MCF 10A (cell line): ENCODE measurements around the gene FIGLA. TPM values are rescaled to one million over a fixed set of nuclear protein-coding genes. Genes with fewer than 3 reads are reported as not detected.
"Not testable (repeated sequence)": the region's sequence is repeated elsewhere in the genome, so short reads cannot be mapped to it uniquely, and the experiment has no call there.

Experiments
- BruUV-seq: library from RNA; stranded (reverse); fragments of 400-500 nt; replicated peaks from 2 replicates; lab custom pipeline; 2021; lab: Mats Ljungman, UMichigan
- CTCF ChIA-PET: fragments of 300-600 bp; sonication (Branson Sonifier 250); formaldehyde crosslinking; extraction: SDS; loops from one replicate; lab custom pipeline; 2021; ENCODE audit warnings: antibody characterized with exemption, inconsistent platforms; lab: Yijun Ruan, JAX
- POLR2A ChIA-PET: fragments of 300-600, 350-650 bp; sonication (Branson Sonifier 250); formaldehyde crosslinking; extraction: SDS; loops from one replicate; lab custom pipeline; 2020; ENCODE audit warnings: antibody characterized with exemption, inconsistent platforms; lab: Yijun Ruan, JAX
- DNase-seq: peaks from one replicate; pipeline ENCODE4 v3.0.0-alpha.2; 2018; ENCODE audit not compliant: unreplicated experiment
- H3K27ac Mint-ChIP-seq: one replicate; pipeline ENCODE4 v1.8.0; 2022; ENCODE audit warnings: mild to moderate bottlenecking, low read depth, mixed read lengths; ENCODE audit not compliant: unreplicated experiment
- H3K27me3 Mint-ChIP-seq: one replicate; pipeline ENCODE4 v1.8.0; 2022; ENCODE audit warnings: mixed read lengths; ENCODE audit not compliant: insufficient read depth, unreplicated experiment
- H3K36me3 Mint-ChIP-seq: one replicate; pipeline ENCODE4 v1.8.0; 2022; ENCODE audit warnings: mild to moderate bottlenecking, moderate library complexity, mixed read lengths; ENCODE audit not compliant: insufficient read depth, unreplicated experiment
- H3K4me1 Mint-ChIP-seq: one replicate; pipeline ENCODE4 v1.8.0; 2022; ENCODE audit warnings: mixed read lengths; ENCODE audit not compliant: insufficient read depth, unreplicated experiment
- H3K4me3 Mint-ChIP-seq: one replicate; pipeline ENCODE4 v1.8.0; 2022; ENCODE audit warnings: mild to moderate bottlenecking, moderate library complexity, mixed read lengths; ENCODE audit not compliant: unreplicated experiment
- H3K9me3 Mint-ChIP-seq: one replicate; pipeline ENCODE4 v1.8.0; 2022; ENCODE audit warnings: mixed read lengths; ENCODE audit not compliant: unreplicated experiment
- intact Hi-C: fragments of 100-400 bp; cut with micrococcal nuclease; formaldehyde crosslinking; loops from 2 replicates; pipeline ENCODE4 v1.14.1; 2022
- total RNA-seq: library from RNA; stranded (reverse); gene quantifications from 2 replicates; pipeline ENCODE4 v1.2.3, GENCODE V29; 2022
- TF ChIP-seq, protein P1 (sequence below): fragments of 200-600 bp; IDR thresholded peaks from one replicate; pipeline ENCODE4 v1.8.0; 2022; ENCODE audit warnings: antibody characterized with exemption, mild to moderate bottlenecking; ENCODE audit not compliant: unreplicated experiment

The FIGLA gene
- total RNA-seq, 1 experiment from 2014 or later: not detected

DNA sequence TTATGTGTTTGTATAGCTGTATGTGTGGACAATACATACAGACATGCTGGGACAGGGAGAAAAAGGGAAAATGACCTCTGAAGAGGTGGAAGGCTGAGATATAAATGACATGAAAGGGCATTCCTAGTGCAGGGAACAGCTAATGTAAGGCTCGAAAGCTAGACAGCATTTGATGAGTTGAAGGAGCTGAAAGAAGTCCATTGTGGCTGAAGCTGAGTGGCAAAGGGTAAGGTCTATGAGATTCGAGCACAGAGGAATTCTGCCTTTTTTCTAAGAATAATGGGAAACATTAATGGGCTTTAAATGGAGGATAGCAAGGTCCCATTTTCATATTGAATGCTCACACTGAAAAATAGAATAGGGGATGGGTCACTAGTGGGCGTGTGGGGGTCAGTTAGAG is 46.0 kb downstream of the FIGLA start:
- Mint-ChIP-seq H3K9me3 (peaks cover 7% of the 10 kb centered on the region), H3K36me3 (no peaks in the 10 kb centered on the region), H3K27ac (no peak overlapping the region), H3K4me1 (no peaks in the 10 kb centered on the region), H3K27me3 (peaks cover 11% of the 10 kb centered on the region), H3K4me3 (no peak overlapping the region)
- intact Hi-C loops: no loop called here
- POLR2A ChIA-PET: no interaction called here
- DNase-seq: no peak
- TF ChIP-seq, protein P1, sequence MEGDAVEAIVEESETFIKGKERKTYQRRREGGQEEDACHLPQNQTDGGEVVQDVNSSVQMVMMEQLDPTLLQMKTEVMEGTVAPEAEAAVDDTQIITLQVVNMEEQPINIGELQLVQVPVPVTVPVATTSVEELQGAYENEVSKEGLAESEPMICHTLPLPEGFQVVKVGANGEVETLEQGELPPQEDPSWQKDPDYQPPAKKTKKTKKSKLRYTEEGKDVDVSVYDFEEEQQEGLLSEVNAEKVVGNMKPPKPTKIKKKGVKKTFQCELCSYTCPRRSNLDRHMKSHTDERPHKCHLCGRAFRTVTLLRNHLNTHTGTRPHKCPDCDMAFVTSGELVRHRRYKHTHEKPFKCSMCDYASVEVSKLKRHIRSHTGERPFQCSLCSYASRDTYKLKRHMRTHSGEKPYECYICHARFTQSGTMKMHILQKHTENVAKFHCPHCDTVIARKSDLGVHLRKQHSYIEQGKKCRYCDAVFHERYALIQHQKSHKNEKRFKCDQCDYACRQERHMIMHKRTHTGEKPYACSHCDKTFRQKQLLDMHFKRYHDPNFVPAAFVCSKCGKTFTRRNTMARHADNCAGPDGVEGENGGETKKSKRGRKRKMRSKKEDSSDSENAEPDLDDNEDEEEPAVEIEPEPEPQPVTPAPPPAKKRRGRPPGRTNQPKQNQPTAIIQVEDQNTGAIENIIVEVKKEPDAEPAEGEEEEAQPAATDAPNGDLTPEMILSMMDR: no peak
- BruUV-seq: no TSS peak
- CTCF ChIA-PET: interaction anchor here (0.6 to 1.3 kb wide), 2 partner anchors 89 to 413 kb away, joined by 3 to 4 read pairs; no protein-coding TSS in a partner anchor

DNA sequence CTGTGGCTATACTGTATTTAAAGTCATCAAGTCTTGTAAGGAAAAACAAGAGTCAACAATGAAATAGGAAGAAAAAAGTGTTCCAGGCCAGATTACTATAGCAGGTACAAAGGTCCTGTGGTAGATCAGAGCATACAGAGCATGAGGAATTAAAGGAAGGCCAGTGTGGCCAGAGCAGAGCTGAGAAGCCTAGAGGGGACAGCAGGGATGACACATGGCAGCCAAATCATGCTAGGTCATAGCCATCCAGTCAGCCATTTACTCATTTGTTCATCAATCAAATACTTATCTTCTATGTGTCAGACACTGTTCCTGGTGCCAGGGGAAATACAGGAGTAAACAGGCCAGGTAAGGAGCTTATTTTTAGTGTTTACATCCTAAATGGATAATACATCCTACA is 46.8 kb downstream of the FIGLA start:
- Mint-ChIP-seq H3K9me3 (peaks cover 7% of the 10 kb centered on the region), H3K36me3 (no peaks in the 10 kb centered on the region), H3K27me3 (peaks cover 11% of the 10 kb centered on the region), H3K27ac (no peak overlapping the region), H3K4me3 (no peak overlapping the region), H3K4me1 (no peaks in the 10 kb centered on the region)
- intact Hi-C loops: no loop called here
- POLR2A ChIA-PET: no interaction called here
- TF ChIP-seq, protein P1: no peak
- no TSS peak for BruUV-seq
- CTCF ChIA-PET: interaction anchor here (0.6 to 1.3 kb wide), 2 partner anchors 88 to 413 kb away, joined by 3 to 4 read pairs; no protein-coding TSS in a partner anchor
- DNase-seq: no peak

DNA sequence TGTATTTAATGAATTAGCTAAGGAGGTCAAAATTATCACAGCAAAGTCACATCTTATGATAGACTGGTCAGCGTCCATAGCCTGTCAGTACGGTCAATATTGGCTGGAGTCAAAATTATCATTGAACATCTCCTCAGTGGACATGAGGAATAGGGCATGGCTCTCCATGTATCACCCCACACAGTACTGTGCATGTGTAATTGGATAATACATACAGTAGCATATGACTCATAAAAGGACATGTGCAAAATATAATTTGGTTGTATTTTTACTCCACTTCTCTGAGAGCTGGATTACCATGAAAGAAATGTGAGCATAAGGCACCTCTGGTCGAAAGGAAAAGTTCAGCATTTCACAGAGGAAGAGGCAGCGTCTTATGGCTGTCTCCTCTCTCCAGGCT is 47.4 kb downstream of the FIGLA start:
- TF ChIP-seq, protein P1: no peak

DNA sequence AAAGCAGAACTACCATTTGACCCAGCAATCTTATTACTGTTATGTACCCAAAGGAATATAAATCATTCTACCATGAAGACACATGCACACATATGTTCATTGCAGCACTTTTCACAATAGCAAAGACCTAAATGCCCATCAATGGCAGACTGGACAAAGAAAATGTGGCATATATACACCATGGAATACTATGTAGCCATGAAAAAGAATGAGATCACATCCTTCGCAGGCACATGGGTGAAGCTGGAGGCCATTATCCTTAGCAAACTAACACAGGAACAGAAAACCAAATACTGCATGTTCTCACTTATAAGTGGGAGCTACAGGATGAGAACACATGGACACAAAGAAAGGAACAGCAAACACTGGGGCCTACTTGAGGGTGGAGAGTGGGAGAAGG is 51.0 kb downstream of the FIGLA start:
- H3K36me3 Mint-ChIP-seq, intact Hi-C loops, DNase-seq, H3K27ac Mint-ChIP-seq, BruUV-seq, H3K9me3 Mint-ChIP-seq, H3K4me3 Mint-ChIP-seq, H3K4me1 Mint-ChIP-seq: not testable (repeated sequence)
- peaks cover 27% of the 10 kb centered on the region for H3K27me3 Mint-ChIP-seq
- ChIA-PET POLR2A (interaction anchor here (1.2 kb wide), 1 partner anchor 10 kb away, joined by 3 read pairs; no protein-coding TSS in a partner anchor), CTCF (interaction anchor here (1.1 kb wide), 1 partner anchor 180 kb away, joined by 4 read pairs; no protein-coding TSS in a partner anchor)

More for the DNA sequence above, 47.4 kb downstream of the FIGLA start:
- CTCF ChIA-PET: interaction anchor here (0.6 to 1.3 kb wide), 2 partner anchors 87 to 390 kb away, joined by 3 read pairs; no protein-coding TSS in a partner anchor
- Mint-ChIP-seq H3K4me1 (no peaks in the 10 kb centered on the region), H3K36me3 (no peaks in the 10 kb centered on the region), H3K4me3 (no peak overlapping the region), H3K9me3 (peaks cover 7% of the 10 kb centered on the region), H3K27me3 (peaks cover 11% of the 10 kb centered on the region), H3K27ac (no peak overlapping the region)
- BruUV-seq: no TSS peak
- intact Hi-C loops: no loop called here
- no peak for DNase-seq
- POLR2A ChIA-PET: no interaction called here
